K562 (cell line): Measurements from ENCODE around the gene GNG5. TPM values are rescaled to one million over a fixed set of nuclear protein-coding genes. Genes with fewer than 3 reads are reported as not detected.
A peak's percentile ranks its signal among the peaks of the same experiment; 100 is the strongest.

Experiments used
- HNRNPLL ChIP-seq: fragments of 200-400 bp; formaldehyde crosslinking; IDR thresholded peaks from 2 replicates; pipeline ENCODE4 v1.6.1; 2017; ENCODE audit warnings: low read length, low read depth, mild to moderate bottlenecking; ENCODE audit not compliant: poor library complexity, severe bottlenecking
- NFIC ChIP-seq: fragments of 450-650 bp; IDR thresholded peaks from 2 replicates; pipeline ENCODE4 v1.6.1; 2017; ENCODE audit warnings: mild to moderate bottlenecking, inconsistent platforms
- PCBP2 ChIP-seq: fragments of 200-400 bp; formaldehyde crosslinking; IDR thresholded peaks from 2 replicates; pipeline ENCODE4 v1.6.1; 2018; ENCODE audit warnings: low read length, low read depth, mild to moderate bottlenecking, moderate library complexity; ENCODE audit not compliant: poor library complexity, severe bottlenecking
- RFX7 ChIP-seq: fragments of 250-450 bp; sonication (Bioruptor Pico); IDR thresholded peaks from 2 replicates; pipeline ENCODE4 v1.5.1; 2021; ENCODE audit warnings: mild to moderate bottlenecking
- SP1 ChIP-seq: sonication (generic); formaldehyde crosslinking; IDR thresholded peaks from 2 replicates; pipeline ENCODE4 v1.8.1; 2022; ENCODE audit warnings: mild to moderate bottlenecking, missing genetic modification reagents
- TCFL5 ChIP-seq: fragments of 250-450 bp; sonication (Bioruptor Pico); conservative IDR thresholded peaks from 2 replicates; pipeline ENCODE4 v1.6.1; 2021; ENCODE audit warnings: mild to moderate bottlenecking, moderate library complexity, matching md5 sums
- YY1 ChIP-seq, 3 experiments: IDR thresholded peaks; 2 replicates each; pipeline ENCODE4 v1.6.1; 2011; ENCODE audit warnings: low read length in 2 of 3, mild to moderate bottlenecking in 2 of 3, moderate library complexity in 2 of 3, borderline replicate concordance in 1 of 3, control low read depth in 1 of 3, low read depth in 1 of 3; ENCODE audit not compliant: insufficient read depth in 3 of 3, insufficient replicate concordance in 2 of 3, control insufficient read depth in 1 of 3, insufficient read length in 1 of 3; ENCODE audit errors: extremely low read depth in 1 of 3
- ZNF224 ChIP-seq: sonication (generic); formaldehyde crosslinking; IDR thresholded peaks from 2 replicates; pipeline ENCODE4 v1.8.0; 2022; ENCODE audit warnings: mild to moderate bottlenecking, missing genetic modification reagents
- ZSCAN29 ChIP-seq: fragments of 450-650 bp; IDR thresholded peaks from 2 replicates; pipeline ENCODE4 v1.6.1; 2017
- polyA plus RNA-seq, 8 experiments: library from polyadenylated mRNA; depleted of rRNA in 4 of 8; stranded (reverse) in 5 of 8; unstranded in 3 of 8; fragments of >200 nt; fragmentation: Nextera tagmentation in 2 of 8; fragmentation: Illumina TruSeq in 1 of 8; extraction: Ambion mirVana in 2 of 8; extraction: Trizol in 1 of 8; gene quantifications; 2 replicates each; pipeline versions ENCODE4 v1.2.1 to v1.2.3, GENCODE V29; 2011 to 2014; ENCODE audit warnings: inconsistent platforms in 1 of 8, missing spikeins in 1 of 8
- total RNA-seq, 7 experiments: library from RNA; depleted of rRNA in 6 of 7; stranded (reverse); fragments of >200 nt in 6 of 7; fragmentation: Illumina TruSeq in 2 of 7; extraction: Trizol in 2 of 7; gene quantifications; 2 replicates each; pipeline versions ENCODE4 v1.2.1 to v1.2.3, GENCODE V29; 2011 to 2021; ENCODE audit warnings: low replicate concordance in 1 of 7
- TF ChIP-seq, protein P1 (sequence below): fragments of 450-650 bp; IDR thresholded peaks from 2 replicates; pipeline ENCODE4 v1.6.1; 2016; ENCODE audit warnings: mild to moderate bottlenecking, moderate library complexity
- TF ChIP-seq, protein P2 (sequence below), 2 experiments: IDR thresholded peaks in 1 of 2; conservative IDR thresholded peaks in 1 of 2; 2 replicates each; pipeline ENCODE4 v1.6.1; 2016; ENCODE audit warnings: low read depth in 2 of 2, mild to moderate bottlenecking in 1 of 2, missing compliant biosample characterization in 1 of 2, missing genetic modification characterization in 1 of 2, moderate library complexity in 1 of 2
- TF ChIP-seq, protein P3 (sequence below): sonication (generic); formaldehyde crosslinking; IDR thresholded peaks from 2 replicates; pipeline ENCODE4 v1.9.0; 2022; ENCODE audit warnings: mild to moderate bottlenecking, missing genetic modification reagents

Gene GNG5
- total and polyA plus RNA-seq, 9 of the 15 experiments (the other 6 are each of a cell fraction or from before 2014, with no cell fraction given): 61.9 to 243 (median 150) TPM

DNA sequence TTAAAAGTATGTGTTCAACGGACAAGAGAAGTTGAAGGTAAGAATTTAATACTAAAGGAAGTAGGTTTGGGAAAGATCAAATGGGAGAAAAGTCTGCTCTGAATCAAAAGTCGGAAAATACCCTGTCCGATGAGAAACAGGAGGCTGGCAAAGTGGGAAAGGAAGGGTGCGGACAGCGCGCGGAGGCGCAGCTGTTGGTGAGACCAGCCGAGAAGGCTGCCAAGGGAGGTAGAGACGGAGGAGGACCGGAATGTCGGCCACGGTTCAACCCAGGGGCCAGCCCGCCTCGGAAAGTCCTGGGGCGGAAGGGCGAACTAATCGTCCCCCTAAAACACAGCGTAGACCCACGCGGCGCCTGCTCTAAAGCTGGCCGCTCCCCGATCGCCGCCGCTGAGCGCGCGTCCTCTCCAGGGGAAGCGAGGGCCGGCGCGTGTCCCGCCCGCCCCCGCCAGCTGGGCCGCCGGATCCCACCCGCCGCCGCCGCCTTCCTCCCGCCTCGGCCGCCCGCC, 834 bp downstream of the GNG5 start (continued):
- TF ChIP-seq, protein P1, sequence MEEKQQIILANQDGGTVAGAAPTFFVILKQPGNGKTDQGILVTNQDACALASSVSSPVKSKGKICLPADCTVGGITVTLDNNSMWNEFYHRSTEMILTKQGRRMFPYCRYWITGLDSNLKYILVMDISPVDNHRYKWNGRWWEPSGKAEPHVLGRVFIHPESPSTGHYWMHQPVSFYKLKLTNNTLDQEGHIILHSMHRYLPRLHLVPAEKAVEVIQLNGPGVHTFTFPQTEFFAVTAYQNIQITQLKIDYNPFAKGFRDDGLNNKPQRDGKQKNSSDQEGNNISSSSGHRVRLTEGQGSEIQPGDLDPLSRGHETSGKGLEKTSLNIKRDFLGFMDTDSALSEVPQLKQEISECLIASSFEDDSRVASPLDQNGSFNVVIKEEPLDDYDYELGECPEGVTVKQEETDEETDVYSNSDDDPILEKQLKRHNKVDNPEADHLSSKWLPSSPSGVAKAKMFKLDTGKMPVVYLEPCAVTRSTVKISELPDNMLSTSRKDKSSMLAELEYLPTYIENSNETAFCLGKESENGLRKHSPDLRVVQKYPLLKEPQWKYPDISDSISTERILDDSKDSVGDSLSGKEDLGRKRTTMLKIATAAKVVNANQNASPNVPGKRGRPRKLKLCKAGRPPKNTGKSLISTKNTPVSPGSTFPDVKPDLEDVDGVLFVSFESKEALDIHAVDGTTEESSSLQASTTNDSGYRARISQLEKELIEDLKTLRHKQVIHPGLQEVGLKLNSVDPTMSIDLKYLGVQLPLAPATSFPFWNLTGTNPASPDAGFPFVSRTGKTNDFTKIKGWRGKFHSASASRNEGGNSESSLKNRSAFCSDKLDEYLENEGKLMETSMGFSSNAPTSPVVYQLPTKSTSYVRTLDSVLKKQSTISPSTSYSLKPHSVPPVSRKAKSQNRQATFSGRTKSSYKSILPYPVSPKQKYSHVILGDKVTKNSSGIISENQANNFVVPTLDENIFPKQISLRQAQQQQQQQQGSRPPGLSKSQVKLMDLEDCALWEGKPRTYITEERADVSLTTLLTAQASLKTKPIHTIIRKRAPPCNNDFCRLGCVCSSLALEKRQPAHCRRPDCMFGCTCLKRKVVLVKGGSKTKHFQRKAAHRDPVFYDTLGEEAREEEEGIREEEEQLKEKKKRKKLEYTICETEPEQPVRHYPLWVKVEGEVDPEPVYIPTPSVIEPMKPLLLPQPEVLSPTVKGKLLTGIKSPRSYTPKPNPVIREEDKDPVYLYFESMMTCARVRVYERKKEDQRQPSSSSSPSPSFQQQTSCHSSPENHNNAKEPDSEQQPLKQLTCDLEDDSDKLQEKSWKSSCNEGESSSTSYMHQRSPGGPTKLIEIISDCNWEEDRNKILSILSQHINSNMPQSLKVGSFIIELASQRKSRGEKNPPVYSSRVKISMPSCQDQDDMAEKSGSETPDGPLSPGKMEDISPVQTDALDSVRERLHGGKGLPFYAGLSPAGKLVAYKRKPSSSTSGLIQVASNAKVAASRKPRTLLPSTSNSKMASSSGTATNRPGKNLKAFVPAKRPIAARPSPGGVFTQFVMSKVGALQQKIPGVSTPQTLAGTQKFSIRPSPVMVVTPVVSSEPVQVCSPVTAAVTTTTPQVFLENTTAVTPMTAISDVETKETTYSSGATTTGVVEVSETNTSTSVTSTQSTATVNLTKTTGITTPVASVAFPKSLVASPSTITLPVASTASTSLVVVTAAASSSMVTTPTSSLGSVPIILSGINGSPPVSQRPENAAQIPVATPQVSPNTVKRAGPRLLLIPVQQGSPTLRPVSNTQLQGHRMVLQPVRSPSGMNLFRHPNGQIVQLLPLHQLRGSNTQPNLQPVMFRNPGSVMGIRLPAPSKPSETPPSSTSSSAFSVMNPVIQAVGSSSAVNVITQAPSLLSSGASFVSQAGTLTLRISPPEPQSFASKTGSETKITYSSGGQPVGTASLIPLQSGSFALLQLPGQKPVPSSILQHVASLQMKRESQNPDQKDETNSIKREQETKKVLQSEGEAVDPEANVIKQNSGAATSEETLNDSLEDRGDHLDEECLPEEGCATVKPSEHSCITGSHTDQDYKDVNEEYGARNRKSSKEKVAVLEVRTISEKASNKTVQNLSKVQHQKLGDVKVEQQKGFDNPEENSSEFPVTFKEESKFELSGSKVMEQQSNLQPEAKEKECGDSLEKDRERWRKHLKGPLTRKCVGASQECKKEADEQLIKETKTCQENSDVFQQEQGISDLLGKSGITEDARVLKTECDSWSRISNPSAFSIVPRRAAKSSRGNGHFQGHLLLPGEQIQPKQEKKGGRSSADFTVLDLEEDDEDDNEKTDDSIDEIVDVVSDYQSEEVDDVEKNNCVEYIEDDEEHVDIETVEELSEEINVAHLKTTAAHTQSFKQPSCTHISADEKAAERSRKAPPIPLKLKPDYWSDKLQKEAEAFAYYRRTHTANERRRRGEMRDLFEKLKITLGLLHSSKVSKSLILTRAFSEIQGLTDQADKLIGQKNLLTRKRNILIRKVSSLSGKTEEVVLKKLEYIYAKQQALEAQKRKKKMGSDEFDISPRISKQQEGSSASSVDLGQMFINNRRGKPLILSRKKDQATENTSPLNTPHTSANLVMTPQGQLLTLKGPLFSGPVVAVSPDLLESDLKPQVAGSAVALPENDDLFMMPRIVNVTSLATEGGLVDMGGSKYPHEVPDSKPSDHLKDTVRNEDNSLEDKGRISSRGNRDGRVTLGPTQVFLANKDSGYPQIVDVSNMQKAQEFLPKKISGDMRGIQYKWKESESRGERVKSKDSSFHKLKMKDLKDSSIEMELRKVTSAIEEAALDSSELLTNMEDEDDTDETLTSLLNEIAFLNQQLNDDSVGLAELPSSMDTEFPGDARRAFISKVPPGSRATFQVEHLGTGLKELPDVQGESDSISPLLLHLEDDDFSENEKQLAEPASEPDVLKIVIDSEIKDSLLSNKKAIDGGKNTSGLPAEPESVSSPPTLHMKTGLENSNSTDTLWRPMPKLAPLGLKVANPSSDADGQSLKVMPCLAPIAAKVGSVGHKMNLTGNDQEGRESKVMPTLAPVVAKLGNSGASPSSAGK: peak; percentile 47
- TF ChIP-seq YY1 (IDR thresholded peaks at IDR 0.05; ENCODE audit: borderline replicate concordance in 1 of 3, control insufficient read depth in 1 of 3, extremely low read depth in 1 of 3, insufficient read depth in 3 of 3, insufficient read length in 1 of 3, insufficient replicate concordance in 2 of 3, low read depth in 1 of 3, low read length in 2 of 3) (peak in 1 of 3 experiments; percentile 27), ZNF224 (CRISPR knock-in tag) (no peak), PCBP2 (no peak), TCFL5 (CRISPR knock-in tag) (no peak), SP1 (CRISPR knock-in tag) (no peak), HNRNPLL (no peak), ZSCAN29 (0 out of 2 replicates have a peak, but pooled peaks have one; percentile 34), NFIC (peak; percentile 4; the same call in 1 of the 2 replicates), RFX7 (CRISPR knock-in tag) (no peak)
- TF ChIP-seq, protein P2, sequence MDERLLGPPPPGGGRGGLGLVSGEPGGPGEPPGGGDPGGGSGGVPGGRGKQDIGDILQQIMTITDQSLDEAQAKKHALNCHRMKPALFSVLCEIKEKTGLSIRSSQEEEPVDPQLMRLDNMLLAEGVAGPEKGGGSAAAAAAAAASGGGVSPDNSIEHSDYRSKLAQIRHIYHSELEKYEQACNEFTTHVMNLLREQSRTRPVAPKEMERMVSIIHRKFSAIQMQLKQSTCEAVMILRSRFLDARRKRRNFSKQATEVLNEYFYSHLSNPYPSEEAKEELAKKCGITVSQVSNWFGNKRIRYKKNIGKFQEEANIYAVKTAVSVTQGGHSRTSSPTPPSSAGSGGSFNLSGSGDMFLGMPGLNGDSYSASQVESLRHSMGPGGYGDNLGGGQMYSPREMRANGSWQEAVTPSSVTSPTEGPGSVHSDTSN (CRISPR knock-in tag; IDR thresholded peaks at IDR 0.05; ENCODE audit: low read depth): no peak
- TF ChIP-seq, protein P2 (tag; conservative IDR thresholded peaks at IDR 0.05; ENCODE audit: low read depth): no peak
- TF ChIP-seq, protein P3, sequence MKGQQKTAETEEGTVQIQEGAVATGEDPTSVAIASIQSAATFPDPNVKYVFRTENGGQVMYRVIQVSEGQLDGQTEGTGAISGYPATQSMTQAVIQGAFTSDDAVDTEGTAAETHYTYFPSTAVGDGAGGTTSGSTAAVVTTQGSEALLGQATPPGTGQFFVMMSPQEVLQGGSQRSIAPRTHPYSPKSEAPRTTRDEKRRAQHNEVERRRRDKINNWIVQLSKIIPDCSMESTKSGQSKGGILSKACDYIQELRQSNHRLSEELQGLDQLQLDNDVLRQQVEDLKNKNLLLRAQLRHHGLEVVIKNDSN (CRISPR knock-in tag): no peak
